Osteoblast (primary cell): ENCODE measurements around the gene TECPR2. TPM values are rescaled to one million over a fixed set of nuclear protein-coding genes. Genes with fewer than 3 reads are reported as not detected.

ENCODE experiments used
- DNase-seq: peaks from one replicate; pipeline ENCODE4 v3.0.0; 2011; ENCODE audit warnings: low spot score, mixed read lengths; ENCODE audit not compliant: insufficient read length; ENCODE audit errors: missing footprints
- H2AFZ ChIP-seq: 2 replicates; pipeline ENCODE4 v1.6.0; 2011; ENCODE audit warnings: mild to moderate bottlenecking, low read length
- H3K27ac ChIP-seq: 2 replicates; pipeline ENCODE4 v1.5.1; 2011; ENCODE audit warnings: mild to moderate bottlenecking, low read depth, low read length, moderate library complexity
- H3K27me3 ChIP-seq: 2 replicates; pipeline ENCODE4 v1.6.0; 2012; ENCODE audit warnings: mild to moderate bottlenecking, control low read depth, inconsistent platforms, low read length, moderate library complexity; ENCODE audit not compliant: insufficient read depth
- H3K36me3 ChIP-seq: 2 replicates; pipeline ENCODE4 v1.5.1; 2011; ENCODE audit warnings: mild to moderate bottlenecking, low read length, control low read depth, moderate library complexity; ENCODE audit not compliant: insufficient read depth
- H3K4me1 ChIP-seq: 2 replicates; pipeline ENCODE4 v1.5.1; 2011; ENCODE audit warnings: mild to moderate bottlenecking, low read length, control low read depth, moderate library complexity; ENCODE audit not compliant: insufficient read depth
- H3K4me2 ChIP-seq: 2 replicates; pipeline ENCODE4 v1.6.0; 2011; ENCODE audit warnings: mild to moderate bottlenecking, low read length; ENCODE audit not compliant: insufficient read depth
- H3K4me3 ChIP-seq: fragments of 200-600 bp; sonication (generic); 3 replicates; pipeline ENCODE4 v1.5.1; 2012; ENCODE audit warnings: mild to moderate bottlenecking, low read length, inconsistent platforms; ENCODE audit not compliant: insufficient read depth
- H3K79me2 ChIP-seq: 2 replicates; pipeline ENCODE4 v1.6.0; 2012; ENCODE audit warnings: mild to moderate bottlenecking, low read length, control low read depth, inconsistent platforms; ENCODE audit not compliant: insufficient read depth
- H3K9me3 ChIP-seq: 2 replicates; pipeline ENCODE4 v1.5.1; 2011; ENCODE audit warnings: low read depth, low read length, control low read depth
- H4K20me1 ChIP-seq: 2 replicates; pipeline ENCODE4 v1.6.0; 2012; ENCODE audit warnings: mild to moderate bottlenecking, low read length, control low read depth; ENCODE audit not compliant: insufficient read depth
- CTCF ChIP-seq: IDR thresholded peaks from 2 replicates; pipeline ENCODE4 v1.5.1; 2011; ENCODE audit warnings: mild to moderate bottlenecking, low read depth, low read length, moderate library complexity; ENCODE audit errors: extremely low read depth
- total RNA-seq: library from RNA; depleted of rRNA; stranded (reverse); fragments of >200 nt; gene quantifications from 2 replicates; pipeline ENCODE4 v1.2.3, GENCODE V29; 2012

TECPR2 gene
- total RNA-seq, 1 donor = 13.0 TPM

GRCh38 chr14:102457509-102457908 lies 94.8 kb downstream of the TECPR2 start:
- H4K20me1 ChIP-seq = no peaks in the 10 kb centered on the region
- H3K9me3 ChIP-seq = no peaks in the 10 kb centered on the region
- H3K4me2 ChIP-seq = no peak overlapping the region

DNA sequence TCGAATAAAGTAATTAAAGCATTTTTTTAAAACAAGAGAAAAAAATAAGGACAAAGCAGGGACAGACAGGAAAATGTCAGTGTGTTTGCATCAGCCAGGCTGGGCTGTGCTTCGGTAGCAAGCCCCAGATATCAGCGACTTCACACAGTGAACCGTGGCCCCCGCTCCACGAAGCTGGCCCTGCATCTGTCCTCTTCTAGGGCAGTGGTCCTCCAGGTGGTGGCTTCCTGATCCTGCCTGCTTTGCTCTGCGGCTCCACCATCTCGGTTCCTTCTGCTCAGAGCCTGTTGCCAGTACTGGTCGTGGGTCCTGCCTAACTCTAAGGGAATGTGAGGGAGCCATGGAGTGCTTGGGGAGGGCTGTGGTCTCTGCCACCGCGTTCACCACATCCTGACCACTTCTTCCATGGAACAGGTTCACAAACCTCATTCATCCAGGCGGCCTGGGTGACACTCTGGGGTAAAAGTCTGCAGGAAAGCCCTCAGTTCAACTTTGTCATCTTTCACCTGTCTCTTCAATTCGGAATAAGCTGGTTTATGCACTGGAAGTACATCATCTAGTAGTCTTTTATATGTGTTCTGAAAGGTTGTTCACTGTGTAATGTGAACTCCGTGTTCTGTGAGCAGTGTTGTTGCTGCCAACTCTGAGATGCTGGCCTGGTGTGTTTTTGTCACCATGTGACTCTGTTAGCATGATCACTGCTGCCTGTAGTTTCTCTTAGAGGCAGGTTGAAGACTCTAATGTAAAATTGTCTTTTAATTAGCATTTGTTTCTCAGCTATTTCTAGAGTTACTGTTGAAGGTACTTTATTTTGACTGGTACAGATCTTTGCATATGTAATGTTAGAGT lies 99.0 kb downstream of the TECPR2 start:
- H3K36me3 ChIP-seq = peaks cover 34% of the 10 kb centered on the region
- no peaks in the 10 kb centered on the region for H3K79me2 ChIP-seq
- TF ChIP-seq CTCF = no peak
- H3K27me3 ChIP-seq = no peaks in the 10 kb centered on the region
- H2AFZ ChIP-seq = no peak overlapping the region
- H4K20me1 ChIP-seq = no peaks in the 10 kb centered on the region
- H3K4me1 ChIP-seq = no peaks in the 10 kb centered on the region
- H3K9me3 ChIP-seq = no peaks in the 10 kb centered on the region
- no peak overlapping the region for H3K27ac ChIP-seq
- no peak overlapping the region for H3K4me2 ChIP-seq
- DNase-seq = no peak
- H3K4me3 ChIP-seq = no peak overlapping the region

More at GRCh38 chr14:102457509-102457908, 94.8 kb downstream of the TECPR2 start:
- no peak for TF ChIP-seq CTCF
- Histone ChIP-seq H3K4me1 (no peaks in the 10 kb centered on the region), H3K27ac (no peak overlapping the region), H3K79me2 (no peaks in the 10 kb centered on the region), H3K27me3 (no peaks in the 10 kb centered on the region), H2AFZ (no peak overlapping the region), H3K36me3 (peaks cover 24% of the 10 kb centered on the region), H3K4me3 (no peak overlapping the region)
- DNase-seq = no peak

DNA sequence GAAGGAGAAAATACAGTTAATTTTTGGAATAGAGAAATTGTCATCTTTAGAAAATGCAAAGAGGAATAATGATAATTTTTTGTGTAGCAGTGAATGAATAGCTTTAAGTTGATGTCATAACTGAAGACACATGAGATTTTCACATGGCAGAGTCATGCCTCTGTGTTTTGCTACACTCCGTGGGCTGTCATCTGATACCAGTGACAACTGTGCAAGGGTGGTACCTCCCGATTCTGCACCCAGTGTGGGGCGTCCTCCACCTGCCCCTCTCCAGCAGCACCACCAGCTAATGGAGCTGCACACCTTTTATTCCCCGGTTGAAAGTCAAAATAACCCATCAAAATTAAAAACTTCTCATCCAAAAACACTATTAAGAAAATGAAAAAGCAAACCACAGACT lies 99.7 kb downstream of the TECPR2 start:
- H3K4me3 ChIP-seq = no peak overlapping the region
- no peaks in the 10 kb centered on the region for H3K79me2 ChIP-seq
- no peak for TF ChIP-seq CTCF
- H3K36me3 ChIP-seq = peaks cover 38% of the 10 kb centered on the region
- H3K27me3 ChIP-seq = no peaks in the 10 kb centered on the region
- no peaks in the 10 kb centered on the region for H3K4me1 ChIP-seq
- H3K4me2 ChIP-seq = no peak overlapping the region
- no peak for DNase-seq
- H2AFZ ChIP-seq = no peak overlapping the region
- no peak overlapping the region for H3K27ac ChIP-seq
- H3K9me3 ChIP-seq = no peaks in the 10 kb centered on the region
- H4K20me1 ChIP-seq = no peaks in the 10 kb centered on the region

DNA sequence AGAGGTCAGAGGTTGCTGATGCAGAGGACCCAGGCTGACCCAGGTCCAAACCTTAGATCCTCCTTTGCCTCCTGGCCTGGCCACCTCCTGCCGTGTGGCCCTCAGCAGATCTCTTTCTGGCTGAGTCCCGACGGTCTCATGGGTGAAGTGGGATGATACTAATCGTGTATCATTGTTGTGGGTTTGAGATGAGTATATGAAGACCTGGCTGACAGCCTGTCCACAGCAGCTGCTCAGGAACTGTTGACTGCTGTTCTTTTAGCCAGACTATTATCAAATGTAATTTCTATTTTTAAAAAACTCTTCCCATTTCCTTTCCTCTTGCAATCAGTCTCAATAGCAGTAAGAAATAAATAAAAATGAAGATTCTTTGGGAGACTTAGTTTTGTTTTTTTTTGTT lies 101.3 kb downstream of the TECPR2 start:
- Histone ChIP-seq H3K36me3 (peaks cover 31% of the 10 kb centered on the region), H3K9me3 (no peaks in the 10 kb centered on the region)
- TF ChIP-seq CTCF = no peak

More for the DNA sequence above, 101.3 kb downstream of the TECPR2 start:
- H3K79me2 ChIP-seq = no peaks in the 10 kb centered on the region
- H4K20me1 ChIP-seq = no peaks in the 10 kb centered on the region
- H3K27me3 ChIP-seq = no peaks in the 10 kb centered on the region
- no peak overlapping the region for H3K4me2 ChIP-seq
- H3K4me3 ChIP-seq = no peak overlapping the region
- H2AFZ ChIP-seq = no peak overlapping the region
- no peak overlapping the region for H3K27ac ChIP-seq
- no peaks in the 10 kb centered on the region for H3K4me1 ChIP-seq
- no peak for DNase-seq
